NCI-H446 (cell line): Measurements from ENCODE around the gene CDK6.
"Not testable (repeated sequence)": the region's sequence is repeated elsewhere in the genome, so short reads cannot be mapped to it uniquely, and the experiment has no call there.

Experiments
- DNase-seq, 2 experiments: peaks; one replicate each; lab custom pipeline; 2025; lab: John Stamatoyannopoulos, UW

CDK6 gene

GRCh38 chr7:92761391-92762097 is 74.8 kb downstream of the CDK6 start:
- DNase-seq = no peak

GRCh38 chr7:92758796-92759431 is 77.5 kb downstream of the CDK6 start:
- peak in 1 of 2 experiments; percentile 9 for DNase-seq

- not testable (repeated sequence) for DNase-seq
Measured at GRCh38 chr7:92757311-92757910, 79.0 kb downstream of the CDK6 start.

GRCh38 chr7:92755680-92756079 is 80.7 kb downstream of the CDK6 start:
- DNase-seq = no peak

GRCh38 chr7:92754919-92755581 is 81.3 kb downstream of the CDK6 start:
- DNase-seq = peak; percentile 62 to 76

GRCh38 chr7:92753614-92754013 is 82.8 kb downstream of the CDK6 start:
- DNase-seq = no peak

GRCh38 chr7:92751902-92752901 is 84.2 kb downstream of the CDK6 start:
- peak in 1 of 2 experiments; percentile 37 for DNase-seq

GRCh38 chr7:92750946-92751345 is 85.4 kb downstream of the CDK6 start:
- no peak for DNase-seq

- no peak for DNase-seq
Measured at GRCh38 chr7:92750447-92750839, 85.9 kb downstream of the CDK6 start.

GRCh38 chr7:92749832-92750446 is 86.4 kb downstream of the CDK6 start:
- DNase-seq = no peak

- no peak for DNase-seq
Measured at GRCh38 chr7:92749327-92749755, 87.0 kb downstream of the CDK6 start.

- DNase-seq = no peak
Measured at GRCh38 chr7:92748495-92748894, 87.9 kb downstream of the CDK6 start.

GRCh38 chr7:92747041-92747835 is 89.1 kb downstream of the CDK6 start:
- DNase-seq = no peak

- no peak for DNase-seq
Measured at GRCh38 chr7:92745241-92745640, 91.1 kb downstream of the CDK6 start.

- DNase-seq = not testable (repeated sequence)
Measured at GRCh38 chr7:92744180-92744579, 92.2 kb downstream of the CDK6 start.

GRCh38 chr7:92742186-92742585 is 94.2 kb downstream of the CDK6 start:
- DNase-seq = no peak

- DNase-seq = no peak
Measured at GRCh38 chr7:92740700-92741126, 95.7 kb downstream of the CDK6 start.

GRCh38 chr7:92740134-92740533 is 96.2 kb downstream of the CDK6 start:
- no peak for DNase-seq

- no peak for DNase-seq
Measured at GRCh38 chr7:92739091-92739490, 97.3 kb downstream of the CDK6 start.

- no peak for DNase-seq
Measured at GRCh38 chr7:92737706-92738105, 98.7 kb downstream of the CDK6 start.
